GM21825 (cell line): Measurements from ENCODE around the gene ARHGAP10.
"Not testable (repeated sequence)": the region's sequence is repeated elsewhere in the genome, so short reads cannot be mapped to it uniquely, and the experiment has no call there.

Experiments used
- ATAC-seq: cut with Tn5 transposase; IDR thresholded peaks from one replicate; pipeline ENCODE4 v1.9.1; 2021; ENCODE audit warnings: mild to moderate bottlenecking, moderate library complexity; ENCODE audit not compliant: unreplicated experiment

Gene ARHGAP10

DNA sequence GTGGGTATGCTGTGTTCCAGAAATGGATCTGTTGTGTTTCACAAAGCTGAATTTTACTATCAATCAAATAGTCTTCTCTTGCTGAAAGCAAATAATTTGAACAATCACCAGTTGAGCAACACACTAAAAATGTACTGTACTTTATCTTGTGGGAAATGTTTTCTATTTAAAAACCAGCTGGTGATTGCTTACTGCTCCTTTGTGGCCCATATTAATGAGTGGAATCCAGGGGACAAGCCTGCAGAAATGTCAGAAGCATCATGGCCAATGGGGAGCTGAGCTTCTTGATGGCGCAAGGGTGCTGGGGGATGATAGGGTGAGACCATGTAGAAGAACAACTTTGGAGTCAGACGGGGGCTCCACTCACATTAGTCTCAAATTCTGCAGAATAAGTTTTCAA lies 346.2 kb downstream of the ARHGAP10 start:
- ATAC-seq, result no peak

DNA sequence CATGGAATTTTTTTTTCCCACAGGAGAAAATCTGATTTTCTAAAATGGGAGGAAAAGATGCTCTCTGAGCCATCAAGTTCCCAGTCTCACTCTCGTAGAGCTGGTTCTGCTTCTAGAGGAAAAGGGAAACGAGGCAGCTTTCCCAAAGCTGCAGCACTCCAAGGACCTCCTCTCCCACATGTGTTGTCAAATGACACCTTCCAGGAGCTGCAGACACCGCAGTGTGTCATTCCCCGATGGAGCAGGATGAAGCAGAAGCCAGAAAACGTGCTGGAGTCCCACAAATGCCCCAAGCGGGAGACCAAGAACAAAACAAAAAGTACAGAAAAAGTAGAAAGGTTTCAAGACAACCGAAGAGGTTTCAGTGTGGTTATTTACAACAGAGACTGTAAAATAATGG lies 348.1 kb downstream of the ARHGAP10 start:
- no peak for ATAC-seq

DNA sequence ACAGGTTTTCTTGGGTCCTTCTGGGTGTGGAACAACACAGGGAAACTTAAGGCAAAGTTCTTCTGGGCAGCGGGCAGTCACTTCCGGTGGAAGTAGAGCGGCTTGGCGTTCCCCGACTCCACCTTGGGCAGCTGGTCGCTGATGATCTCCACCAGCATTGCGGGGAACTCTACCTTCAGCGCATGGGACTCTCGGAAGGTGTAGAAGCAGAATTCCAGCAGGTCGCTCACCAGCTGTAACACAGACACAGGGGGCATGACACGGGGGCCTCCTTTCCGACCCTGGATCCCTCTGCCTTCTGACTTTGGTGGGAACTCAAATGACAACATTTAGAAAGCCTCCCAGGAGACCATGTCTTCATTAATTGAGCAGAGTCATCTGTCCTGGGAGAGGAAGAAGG lies 349.4 kb downstream of the ARHGAP10 start:
- ATAC-seq, result no peak

DNA sequence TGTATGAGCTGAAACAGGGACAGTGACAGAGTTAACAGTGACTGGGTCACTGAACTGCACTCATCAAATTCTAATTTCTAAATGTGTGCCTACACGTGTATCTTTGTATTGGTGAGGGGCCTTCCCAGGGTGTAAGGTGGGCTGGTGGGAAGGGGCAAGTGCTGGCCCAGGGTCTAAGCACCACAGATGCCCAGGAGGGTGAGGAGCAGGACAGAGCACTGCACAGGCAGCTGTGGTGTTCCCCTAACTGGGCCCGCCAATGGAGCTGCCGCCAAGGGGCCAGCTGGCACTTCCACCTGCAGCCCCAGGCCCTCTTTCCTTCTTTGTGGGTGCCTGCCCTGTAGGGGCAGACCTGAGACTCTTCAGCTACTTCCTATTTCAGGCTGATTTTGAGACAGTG lies 349.9 kb downstream of the ARHGAP10 start:
- no peak for ATAC-seq

DNA sequence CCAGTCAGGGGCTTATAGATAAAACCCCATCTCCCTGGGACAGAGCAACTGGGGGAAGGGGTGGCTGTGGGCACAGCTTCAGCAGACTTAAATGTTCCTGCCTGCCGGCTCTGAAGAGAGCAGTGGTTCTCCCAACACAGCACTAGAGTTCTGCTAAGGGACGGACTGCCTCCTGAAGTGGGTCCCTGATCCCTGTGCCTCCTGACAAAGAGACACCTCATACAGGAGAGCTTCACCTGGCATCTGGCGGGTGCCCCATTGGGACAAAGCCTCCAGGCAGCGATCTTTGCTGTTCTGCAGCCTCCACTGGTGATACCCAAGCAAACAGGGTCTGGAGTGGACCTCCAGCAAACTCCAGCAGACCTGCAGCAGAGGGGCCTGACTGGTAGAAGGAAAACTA lies 351.2 kb downstream of the ARHGAP10 start:
- ATAC-seq, result not testable (repeated sequence)

DNA sequence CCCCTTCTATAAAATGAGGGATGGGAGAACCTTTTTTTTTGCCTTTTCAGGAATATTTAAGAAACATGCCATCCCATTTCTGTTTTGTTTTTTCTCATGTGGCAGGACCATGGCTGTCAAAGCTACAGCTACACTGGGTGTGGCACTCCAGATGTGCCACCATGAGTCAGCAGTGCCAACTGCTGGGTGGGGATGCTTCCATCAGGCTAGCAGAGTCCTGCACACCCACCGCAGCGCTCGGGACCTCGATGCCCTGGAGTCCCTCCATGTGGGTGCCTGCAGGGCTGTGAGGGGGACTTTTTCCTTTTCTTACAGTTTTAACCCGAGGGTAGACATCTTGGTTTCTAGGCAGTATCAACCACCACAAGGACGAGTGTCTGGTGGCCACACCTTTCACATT lies 357.7 kb downstream of the ARHGAP10 start:
- ATAC-seq, result no peak

DNA sequence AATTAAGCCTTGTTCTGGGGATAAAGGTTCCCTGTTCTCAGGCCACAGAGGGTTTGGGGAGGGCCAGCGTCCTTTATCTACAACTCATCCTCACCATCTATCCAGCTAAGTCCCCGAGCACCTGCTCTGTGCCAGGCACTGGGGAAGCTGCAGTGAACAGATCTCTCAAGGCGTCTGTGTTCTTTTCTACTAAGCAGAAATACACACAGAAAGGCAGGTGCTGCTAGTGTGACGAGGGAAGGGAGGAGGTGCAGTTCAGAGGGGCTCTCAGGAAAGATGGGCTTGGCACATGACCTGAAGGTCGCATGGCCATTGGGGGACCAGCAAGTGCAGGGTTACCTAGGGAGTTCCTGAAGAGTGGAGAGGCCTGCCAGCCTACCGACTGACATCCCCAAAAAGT lies 358.1 kb downstream of the ARHGAP10 start:
- ATAC-seq, result no peak

DNA sequence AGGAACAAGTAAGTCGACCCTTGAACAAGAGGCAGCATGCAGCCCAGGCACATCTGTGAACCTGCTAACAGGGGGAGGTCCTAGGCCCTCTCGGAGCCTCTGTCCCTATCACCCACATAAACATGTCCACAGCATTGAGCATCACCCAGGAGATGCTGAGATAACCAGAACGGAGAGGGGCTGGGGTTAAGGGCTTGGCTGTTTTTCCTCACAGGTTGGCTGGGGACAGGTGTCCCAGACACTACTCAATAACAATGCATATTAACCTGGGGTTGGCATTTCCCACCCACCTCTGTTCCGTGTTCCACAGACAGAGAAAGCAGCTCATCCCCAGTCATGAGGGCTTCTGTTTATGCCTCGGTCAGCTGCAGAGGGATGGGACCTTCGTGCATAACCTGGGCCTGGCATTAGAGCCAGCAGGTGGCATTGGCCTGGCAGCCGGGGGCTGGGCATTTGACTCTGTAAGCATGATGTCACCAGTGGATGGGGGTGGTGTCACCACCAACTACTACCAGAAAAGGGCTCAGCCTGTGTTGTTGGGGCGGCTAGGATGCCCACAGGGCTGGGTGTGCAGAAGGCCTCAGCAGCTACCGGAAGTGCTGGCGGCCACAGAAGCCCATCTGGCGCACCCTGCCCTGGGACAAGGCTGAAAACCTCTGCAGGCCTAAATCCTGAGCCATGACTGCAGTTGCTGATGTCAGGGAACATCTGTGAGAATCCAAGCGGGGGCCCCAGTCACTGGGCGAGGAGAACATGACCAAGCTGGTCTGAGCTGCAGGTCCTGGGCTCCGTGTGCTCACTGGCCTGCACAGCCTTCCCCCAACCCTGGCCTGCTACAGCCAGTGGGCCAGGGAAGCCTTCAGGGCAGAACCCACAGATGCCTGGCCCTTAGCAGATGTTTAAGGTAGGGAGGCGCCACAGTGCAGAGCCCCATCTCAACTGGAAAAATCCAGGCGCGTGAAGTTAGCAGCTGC lies 358.9 kb downstream of the ARHGAP10 start:
- no peak for ATAC-seq

DNA sequence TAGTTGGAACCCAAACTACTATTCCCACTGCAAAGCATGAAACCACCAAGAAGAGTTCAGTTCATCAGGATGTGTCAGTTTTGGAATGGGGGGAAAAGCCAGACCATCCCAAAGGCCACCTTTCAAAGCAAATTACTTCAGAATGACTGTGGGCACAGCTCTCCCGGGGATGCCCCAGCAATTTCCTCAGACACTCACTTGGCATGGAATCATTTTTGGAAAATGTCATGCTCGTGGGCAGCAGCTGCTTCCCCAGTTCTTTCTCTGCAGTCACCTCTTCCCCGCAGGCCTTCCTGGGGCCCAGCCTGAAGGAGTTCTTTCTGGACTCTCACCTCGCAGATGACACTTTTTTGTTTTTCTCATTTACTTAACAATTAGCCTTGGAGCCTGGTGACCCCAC lies 360.0 kb downstream of the ARHGAP10 start:
- no peak for ATAC-seq

DNA sequence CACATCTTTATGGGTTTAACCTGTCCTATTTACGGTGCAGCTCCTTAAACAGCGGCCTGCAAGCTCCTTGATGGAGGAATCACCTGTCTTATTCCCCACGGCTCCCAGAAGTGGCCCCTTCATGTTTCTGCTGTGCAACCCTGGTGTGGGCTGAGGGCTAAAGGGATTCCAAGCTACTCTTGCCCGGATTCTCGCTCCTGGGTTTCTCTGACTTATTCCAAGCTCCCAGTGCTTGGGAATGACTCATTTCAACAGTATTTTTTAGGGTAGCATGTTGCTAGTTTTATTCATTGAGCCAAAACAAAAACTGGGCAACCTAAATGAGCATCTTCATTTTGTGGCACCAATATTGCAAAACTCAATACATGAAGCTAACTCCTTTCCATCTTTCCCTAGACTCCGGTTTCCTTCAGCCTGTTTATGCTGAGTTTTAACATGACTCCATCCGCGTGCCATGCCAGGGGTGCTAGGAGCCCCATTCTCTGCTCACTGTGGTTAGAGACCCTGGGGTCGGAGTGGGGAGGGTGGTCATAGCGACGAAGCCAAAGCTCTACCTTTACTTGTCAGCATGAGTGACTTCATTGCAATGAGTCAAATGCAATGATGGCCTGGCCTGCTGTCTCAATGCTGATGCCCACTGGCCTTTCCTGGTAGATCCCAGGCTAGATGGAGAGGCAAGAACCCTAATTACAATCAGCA lies 360.6 kb downstream of the ARHGAP10 start:
- no peak for ATAC-seq

DNA sequence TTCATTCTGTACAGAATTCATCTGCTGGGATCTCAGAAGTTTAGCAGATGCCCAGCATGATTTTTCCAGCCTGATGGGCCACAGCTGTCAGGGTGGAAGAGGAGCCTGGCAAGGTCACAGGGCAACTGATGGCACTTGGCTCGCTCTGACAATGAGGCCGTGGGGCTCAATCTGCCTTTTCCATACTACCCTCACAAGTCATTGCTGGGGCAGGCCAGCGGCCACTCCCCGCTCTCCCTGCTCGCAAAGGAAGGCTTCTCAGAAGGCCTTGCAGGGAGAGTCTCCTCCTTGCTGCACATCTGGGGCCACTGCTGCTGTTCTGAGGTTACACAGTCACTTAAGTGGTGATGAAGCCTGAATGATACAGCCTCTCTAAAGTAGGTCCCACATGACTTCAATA lies 361.2 kb downstream of the ARHGAP10 start:
- ATAC-seq, result no peak

DNA sequence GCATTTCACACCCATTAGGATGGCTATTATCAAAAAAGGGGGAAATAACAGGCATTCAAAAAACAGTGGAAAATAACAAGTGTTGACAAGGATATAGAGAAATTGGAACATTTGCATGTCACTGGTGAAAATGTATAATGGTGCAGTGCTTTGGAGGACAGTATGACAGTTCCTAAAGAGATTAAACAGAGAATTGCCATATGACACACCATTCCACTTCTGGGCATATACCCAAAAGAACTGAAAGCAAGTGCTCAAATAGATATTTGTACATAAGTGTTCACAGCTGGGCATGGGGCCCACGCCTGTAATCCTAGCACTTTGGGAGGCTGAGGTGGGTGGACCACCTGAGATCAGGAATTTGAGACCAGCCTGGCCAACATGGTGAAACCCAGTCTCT lies 362.3 kb downstream of the ARHGAP10 start:
- no peak for ATAC-seq

DNA sequence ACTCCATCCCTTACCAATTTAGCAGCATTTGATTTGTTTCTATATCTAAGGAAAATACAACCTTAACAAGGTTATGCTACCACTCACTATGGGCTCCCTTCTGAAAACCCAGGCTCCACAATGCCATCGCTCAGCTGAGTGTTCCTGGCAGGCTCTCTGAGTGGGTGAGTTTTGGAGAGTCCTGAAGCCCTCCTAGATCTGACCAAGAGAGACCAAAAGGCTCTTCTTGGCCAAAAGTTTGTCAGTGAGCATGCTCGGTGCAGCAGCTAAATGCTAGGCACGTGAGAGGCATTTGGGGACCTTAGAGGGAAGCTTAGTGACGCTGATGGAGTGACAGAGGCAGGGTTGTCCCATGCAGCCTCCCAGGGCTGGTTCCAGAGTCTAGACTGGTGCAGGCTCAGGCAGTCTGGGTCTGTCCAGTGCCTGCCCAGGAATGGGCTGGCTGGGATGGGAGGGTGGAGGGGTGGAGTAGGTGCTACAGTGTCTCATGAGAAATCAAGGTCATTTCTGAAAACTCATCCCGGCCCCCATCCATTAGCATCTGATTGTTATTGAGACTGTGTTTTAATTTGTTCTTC lies 363.5 kb downstream of the ARHGAP10 start:
- no peak for ATAC-seq

DNA sequence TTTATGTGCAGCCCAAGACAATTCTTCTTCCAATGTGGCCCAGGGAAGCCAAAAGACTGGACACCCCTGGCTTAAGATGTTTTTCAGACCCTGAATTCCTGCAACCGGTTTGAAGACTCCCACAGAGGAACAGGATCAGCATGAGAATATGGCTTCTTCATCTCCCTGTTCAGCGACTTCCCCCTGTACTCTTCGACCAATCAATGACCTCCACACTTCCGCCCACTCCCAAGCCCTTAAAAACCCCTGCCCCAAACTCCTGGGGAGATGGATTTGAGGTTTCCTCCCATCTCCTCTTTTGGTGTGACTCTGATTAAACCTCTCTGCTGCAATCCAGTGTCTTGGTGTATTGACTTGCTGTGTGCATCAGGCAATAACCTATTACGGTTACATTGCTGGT lies 365.9 kb downstream of the ARHGAP10 start:
- ATAC-seq, result no peak

DNA sequence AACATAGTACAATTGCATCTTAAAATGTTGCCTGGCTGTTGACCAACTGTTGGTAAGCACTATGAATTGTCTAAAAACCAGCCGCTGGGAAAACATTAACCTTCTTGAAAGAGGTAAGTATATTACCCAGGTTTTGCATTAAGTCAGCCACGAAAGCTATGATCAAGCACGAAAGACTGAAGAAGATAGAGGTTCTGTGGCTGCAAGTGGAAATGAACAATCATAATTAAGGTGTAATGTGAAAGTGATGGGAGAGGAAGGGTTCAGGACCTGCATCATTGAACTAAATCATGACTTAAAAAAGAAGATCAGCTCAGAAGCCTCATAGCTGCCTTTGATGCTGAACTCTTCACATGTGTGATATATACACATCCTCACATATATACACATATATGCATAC lies 369.3 kb downstream of the ARHGAP10 start:
- ATAC-seq, result no peak

DNA sequence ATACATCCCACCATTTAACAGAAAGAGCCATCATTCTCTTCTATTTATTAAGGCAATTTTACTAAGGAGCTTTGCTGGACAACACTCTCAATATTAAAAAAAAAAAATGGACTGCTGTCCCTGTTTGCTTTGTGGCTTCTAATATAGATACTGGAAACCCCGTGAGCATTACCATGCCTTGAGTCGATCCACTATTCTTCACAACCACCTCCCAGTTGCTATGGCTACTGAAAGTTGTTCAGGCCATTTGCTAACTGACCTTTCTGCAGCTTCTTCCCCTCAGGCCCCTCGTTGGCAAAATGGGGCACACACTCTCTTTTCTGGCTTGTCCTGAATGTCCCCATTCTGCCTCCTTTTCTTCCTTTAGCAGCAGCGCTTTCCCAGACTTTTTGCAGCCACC lies 369.9 kb downstream of the ARHGAP10 start:
- ATAC-seq, result no peak

DNA sequence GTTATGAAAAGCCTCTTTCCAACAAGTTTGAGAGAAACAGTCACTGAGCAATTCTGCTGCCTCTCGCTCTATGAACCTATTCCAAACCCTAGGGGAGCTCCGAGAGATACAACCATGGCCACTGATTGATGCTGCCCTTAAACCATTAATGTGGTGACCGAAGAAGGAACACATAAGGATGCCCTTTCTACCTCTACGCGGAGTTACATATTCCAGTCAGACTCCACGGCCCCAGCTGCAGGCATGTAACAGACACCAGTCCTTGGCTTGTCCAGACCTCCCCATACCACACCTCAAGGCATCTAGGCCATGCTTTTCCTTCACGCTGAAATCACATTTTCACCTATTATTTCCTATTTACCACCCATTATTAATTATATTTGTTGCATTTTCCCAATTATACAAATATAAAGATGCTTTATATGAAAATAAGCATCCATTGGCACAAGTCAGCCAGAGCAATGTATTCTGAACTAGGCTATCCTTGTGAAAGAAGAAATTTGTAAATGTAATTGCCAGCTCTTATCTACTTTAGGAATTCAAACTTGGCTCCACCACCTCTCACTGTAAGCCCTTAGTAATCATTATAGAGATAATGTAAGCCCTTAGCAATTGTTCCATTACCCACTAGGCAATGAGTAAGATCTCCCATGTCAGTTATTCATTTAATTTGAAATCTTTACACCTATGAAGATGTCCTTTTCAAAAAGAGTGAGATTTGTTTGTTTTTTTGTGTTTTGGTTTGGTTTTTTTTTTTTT lies 371.9 kb downstream of the ARHGAP10 start:
- no peak for ATAC-seq

DNA sequence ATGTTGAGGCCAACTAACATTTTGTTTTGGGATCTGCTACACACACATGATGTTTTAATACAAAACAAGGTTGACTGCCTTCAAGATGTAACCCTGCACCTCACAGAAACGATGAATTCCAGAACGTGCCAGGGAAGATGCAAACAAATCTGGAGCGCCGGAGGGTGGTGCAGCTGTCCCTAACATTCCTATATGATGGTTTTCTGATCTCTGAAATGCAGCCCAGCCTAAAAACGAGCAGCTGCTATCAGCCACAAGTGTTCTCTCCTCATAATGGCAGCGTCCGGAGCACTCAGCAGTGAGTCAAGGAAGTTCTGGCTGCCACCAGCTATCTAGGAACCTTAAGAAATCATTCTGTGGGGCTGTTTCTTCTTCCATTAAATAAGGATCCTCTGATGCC lies 376.9 kb downstream of the ARHGAP10 start:
- no peak for ATAC-seq

DNA sequence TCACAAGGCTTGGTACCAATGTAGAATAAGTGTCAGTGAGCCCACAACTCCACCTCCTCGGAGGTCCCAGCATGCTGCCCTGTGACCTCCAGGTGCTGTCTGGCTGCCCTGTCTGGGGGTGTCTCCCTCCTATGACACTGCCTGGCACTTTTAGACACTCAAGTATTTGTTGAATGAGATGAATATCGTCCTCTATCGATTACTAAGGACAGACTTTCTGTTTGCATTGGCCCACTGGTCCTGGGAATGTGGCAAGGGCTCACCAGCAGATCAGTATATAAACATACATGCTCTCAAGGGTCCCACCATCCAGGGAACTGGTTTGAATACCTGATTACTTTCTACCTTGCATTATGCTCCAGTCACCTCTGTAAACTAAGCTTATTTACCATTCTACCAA lies 377.3 kb downstream of the ARHGAP10 start:
- ATAC-seq, result no peak

DNA sequence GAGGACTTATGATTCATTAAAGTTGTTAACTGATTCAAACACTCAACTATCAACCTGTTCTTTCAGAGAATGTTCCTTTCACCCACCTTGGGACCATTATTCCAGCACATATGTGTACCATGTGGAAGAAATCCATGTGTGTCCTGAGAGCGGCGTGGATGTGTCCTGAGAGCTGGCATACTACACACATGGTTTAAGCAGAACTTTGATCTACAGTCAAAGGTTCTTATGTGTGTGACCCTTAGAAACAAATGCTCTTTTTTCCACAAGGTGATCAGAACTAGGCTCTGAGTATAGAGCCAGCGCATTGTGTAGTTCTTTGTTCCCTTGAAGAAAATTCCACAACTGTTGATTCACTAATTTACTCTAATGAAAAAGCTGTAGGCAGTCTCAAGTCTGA lies 378.3 kb downstream of the ARHGAP10 start:
- no peak for ATAC-seq
